Skeletal muscle satellite cell (primary cell): ENCODE results near the gene NRXN2.

Experiments
- H3K27me3 ChIP-seq: 2 replicates; pipeline ENCODE4 v1.7.0; 2013; ENCODE audit warnings: low read length; ENCODE audit not compliant: control insufficient read depth, insufficient read depth
- H3K36me3 ChIP-seq: 2 replicates; pipeline ENCODE4 v1.7.0; 2013; ENCODE audit warnings: mild to moderate bottlenecking, control low read depth, low read length; ENCODE audit not compliant: insufficient read depth
- H3K4me1 ChIP-seq: 2 replicates; pipeline ENCODE4 v1.7.0; 2013; ENCODE audit warnings: low read length; ENCODE audit not compliant: control insufficient read depth, insufficient read depth
- H3K4me2 ChIP-seq: 2 replicates; pipeline ENCODE4 v1.7.0; 2013; ENCODE audit warnings: mild to moderate bottlenecking, low read length
- H3K4me3 ChIP-seq: 2 replicates; pipeline ENCODE4 v1.7.0; 2013; ENCODE audit warnings: low read length
- H3K9ac ChIP-seq: 2 replicates; pipeline ENCODE4 v1.7.0; 2013; ENCODE audit warnings: mild to moderate bottlenecking, low read depth, low read length, moderate library complexity
- H3K9me3 ChIP-seq: replicated peaks from 2 replicates; pipeline ENCODE4 v1.7.0; 2013; ENCODE audit warnings: mild to moderate bottlenecking, control low read depth, low read length

Gene NRXN2

DNA sequence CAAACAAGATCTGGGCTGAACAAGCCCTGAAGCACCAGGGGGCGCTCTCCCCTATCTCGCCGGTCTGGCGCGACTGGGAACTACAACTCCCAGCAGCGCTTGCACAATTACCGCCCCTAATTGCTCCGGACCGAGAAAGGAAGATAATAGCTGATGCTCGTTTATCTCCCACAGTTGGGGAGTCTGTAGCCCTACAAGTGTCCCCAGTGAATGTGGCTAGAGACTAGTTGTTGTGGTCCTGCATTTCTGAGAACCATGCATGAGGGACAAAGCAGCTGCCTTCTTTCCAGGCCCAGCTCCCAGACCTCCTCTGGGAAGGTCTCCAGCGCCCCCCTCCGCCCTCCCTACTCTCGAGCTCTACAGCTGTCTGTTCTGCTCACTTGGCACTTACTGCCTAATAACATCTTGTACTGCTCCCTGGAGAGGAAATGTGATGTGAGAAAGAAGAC, 34.4 kb downstream of the NRXN2 start:
- peak overlapping the region; percentile 71 for H3K4me3 ChIP-seq

DNA sequence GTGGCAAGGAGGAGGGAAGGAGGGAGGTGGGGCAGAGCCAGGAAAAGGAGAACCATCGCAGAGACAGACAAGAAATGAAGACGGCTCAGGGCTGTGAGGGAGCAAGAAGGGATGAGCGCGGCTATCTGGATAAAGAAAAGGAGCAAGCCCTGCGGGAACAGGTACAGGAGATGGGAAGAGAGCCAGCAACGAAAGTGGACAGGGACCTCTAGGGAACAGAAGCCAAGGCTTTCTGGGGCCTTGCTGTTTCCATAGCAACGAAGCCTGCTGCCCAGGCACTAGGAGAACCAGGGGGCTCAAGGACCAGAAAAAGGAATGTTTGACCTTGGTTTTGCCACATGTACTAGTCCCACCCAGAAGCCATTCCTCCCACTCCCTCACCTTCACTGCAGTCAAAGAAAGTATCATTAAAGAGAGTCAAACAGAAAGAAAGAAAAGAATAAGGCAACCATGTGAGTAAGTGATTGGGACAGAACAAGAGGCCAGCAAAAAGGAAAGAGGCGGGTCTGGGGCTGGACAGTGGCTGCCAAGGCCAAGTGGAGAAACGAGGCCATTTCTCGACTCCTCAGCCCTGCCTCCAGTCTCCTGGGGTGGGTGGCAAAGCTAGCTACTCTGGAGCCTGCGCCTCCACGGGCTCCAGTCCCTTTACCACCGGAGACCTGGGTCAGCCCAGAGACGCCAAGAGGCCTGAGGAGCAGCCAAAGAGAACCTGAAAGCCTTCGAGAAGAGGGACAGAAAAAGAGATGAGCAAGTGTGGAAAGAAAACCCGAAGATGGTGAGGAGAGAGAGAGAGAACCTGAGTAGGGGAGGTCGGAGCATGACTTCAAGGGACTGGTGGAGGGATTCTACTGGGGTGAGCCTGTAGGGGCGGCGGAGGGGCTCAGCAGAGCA, 35.1 kb downstream of the NRXN2 start:
- Histone ChIP-seq H3K4me1 (peaks cover 8% of the 10 kb centered on the region), H3K9me3 (no peaks in the 10 kb centered on the region), H3K27me3 (peaks cover 37% of the 10 kb centered on the region), H3K4me3 (no peak overlapping the region), H3K4me2 (peak overlapping the region; percentile 90), H3K36me3 (no peaks in the 10 kb centered on the region), H3K9ac (no peak overlapping the region)

More for the DNA sequence above, 34.4 kb downstream of the NRXN2 start:
- H3K4me2 ChIP-seq = peak overlapping the region; percentile 90
- peak overlapping the region; percentile 48 for H3K9ac ChIP-seq
- H3K27me3 ChIP-seq = peaks cover 39% of the 10 kb centered on the region
- no peaks in the 10 kb centered on the region for H3K9me3 ChIP-seq
- no peaks in the 10 kb centered on the region for H3K36me3 ChIP-seq
- H3K4me1 ChIP-seq = peaks cover 8% of the 10 kb centered on the region

DNA sequence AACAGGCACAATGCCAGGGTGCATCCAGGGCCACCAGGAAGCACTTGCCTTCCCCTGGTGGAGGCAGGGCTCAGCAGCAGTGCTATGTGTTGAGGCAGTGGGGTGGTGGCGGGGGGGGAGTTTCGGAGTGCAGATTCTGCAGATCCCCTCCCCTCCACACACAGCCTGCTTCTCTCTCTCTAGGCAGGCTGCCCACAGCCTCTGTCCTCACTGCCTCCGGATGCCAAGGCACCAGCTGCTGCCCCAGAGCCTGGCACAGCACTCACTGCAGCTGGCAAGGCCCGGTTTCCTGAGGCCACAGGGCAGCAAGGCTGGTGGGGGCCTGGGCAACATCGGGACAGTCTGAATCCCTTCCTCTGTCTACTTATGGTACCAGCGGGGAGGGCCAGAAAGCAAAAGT, 35.8 kb downstream of the NRXN2 start:
- no peaks in the 10 kb centered on the region for H3K36me3 ChIP-seq
- no peak overlapping the region for H3K9ac ChIP-seq
- no peaks in the 10 kb centered on the region for H3K9me3 ChIP-seq

DNA sequence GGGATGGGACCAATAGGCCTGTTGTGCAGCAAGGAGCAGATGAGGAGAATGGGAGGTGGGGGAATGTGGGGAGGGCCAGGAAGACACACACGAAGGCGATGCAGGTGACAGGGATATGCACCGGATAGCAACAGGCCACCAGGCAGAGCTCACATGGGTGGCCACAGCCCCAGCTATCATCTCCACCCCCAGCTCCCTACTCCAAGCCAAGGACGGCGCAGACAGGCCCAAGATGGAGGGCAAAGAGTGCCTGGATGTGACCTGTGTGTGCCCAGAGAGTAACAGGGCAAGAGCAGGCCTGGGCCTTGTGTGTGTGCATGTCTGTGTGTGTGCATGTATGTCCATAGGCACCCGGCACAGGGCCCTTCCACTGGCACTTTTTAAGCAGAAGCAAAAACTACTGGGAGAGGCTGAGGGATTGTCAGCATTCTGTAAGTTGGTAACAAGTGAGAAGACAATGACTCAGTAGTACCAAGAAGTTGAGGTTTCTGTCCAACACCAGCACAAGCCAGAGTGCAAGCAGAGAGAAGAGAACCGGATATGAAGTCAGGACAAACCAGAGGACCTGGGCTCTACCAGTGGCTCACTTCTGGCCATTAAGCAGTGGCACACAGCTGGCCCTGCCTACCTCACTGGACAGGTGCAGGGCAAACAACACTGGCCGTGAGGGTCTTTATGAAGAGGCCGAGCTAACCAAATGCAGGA, 36.4 kb downstream of the NRXN2 start:
- H3K27me3 ChIP-seq = peaks cover 40% of the 10 kb centered on the region
- H3K9me3 ChIP-seq = no peaks in the 10 kb centered on the region
- H3K4me3 ChIP-seq = no peak overlapping the region
- no peak overlapping the region for H3K9ac ChIP-seq
- H3K4me2 ChIP-seq = no peak overlapping the region
- H3K4me1 ChIP-seq = peaks cover 8% of the 10 kb centered on the region
- no peaks in the 10 kb centered on the region for H3K36me3 ChIP-seq

More for the DNA sequence above, 35.8 kb downstream of the NRXN2 start:
- H3K27me3 ChIP-seq = peaks cover 40% of the 10 kb centered on the region
- no peak overlapping the region for H3K4me3 ChIP-seq
- H3K4me2 ChIP-seq = no peak overlapping the region
- H3K4me1 ChIP-seq = peaks cover 8% of the 10 kb centered on the region

DNA sequence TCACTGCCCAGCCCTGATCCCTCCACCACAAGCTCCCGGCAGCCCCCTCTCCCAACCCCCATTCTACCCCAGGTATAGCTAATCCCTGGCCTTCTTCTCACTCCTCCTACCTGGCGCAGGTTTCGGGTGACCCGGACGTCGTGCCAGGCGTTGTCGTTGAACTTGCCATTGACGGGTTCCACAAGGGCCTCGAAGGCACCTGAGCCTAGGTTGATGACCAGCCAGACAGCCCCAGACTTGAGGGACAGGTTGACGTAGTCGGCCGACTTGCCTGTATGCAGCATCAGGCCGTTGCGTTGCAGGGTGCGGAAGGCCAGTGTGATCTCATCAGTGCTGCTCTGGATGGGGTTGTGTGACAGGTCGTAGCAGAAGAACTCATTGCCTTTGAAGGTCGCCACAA, 37.5 kb downstream of the NRXN2 start:
- no peak overlapping the region for H3K4me3 ChIP-seq
- H3K4me1 ChIP-seq = peaks cover 8% of the 10 kb centered on the region
- peaks cover 41% of the 10 kb centered on the region for H3K27me3 ChIP-seq
- no peaks in the 10 kb centered on the region for H3K9me3 ChIP-seq
- H3K4me2 ChIP-seq = no peak overlapping the region
- no peak overlapping the region for H3K9ac ChIP-seq
- no peaks in the 10 kb centered on the region for H3K36me3 ChIP-seq

DNA sequence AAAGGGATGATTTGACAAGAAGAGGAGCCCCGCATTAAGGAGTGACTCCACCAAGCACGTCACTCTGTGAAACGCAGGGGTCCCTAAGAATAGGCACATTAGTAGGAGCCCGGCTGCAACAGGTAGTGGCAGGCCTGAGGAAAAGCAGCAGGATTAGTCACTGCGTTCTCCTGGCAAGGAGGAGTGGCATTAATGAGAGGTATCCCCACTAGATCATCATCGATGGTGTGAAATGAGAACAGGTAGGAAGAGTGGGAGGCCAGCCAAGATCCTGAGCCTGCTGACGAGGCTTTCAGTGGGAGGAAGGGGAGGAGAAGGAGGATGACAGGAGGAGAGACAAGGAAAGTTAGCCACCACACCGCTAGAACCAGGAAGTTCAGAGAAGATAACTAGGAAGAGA, 38.6 kb downstream of the NRXN2 start:
- Histone ChIP-seq H3K36me3 (no peaks in the 10 kb centered on the region), H3K4me1 (peaks cover 8% of the 10 kb centered on the region), H3K9ac (no peak overlapping the region), H3K27me3 (peaks cover 51% of the 10 kb centered on the region), H3K9me3 (no peaks in the 10 kb centered on the region), H3K4me2 (no peak overlapping the region), H3K4me3 (no peak overlapping the region)

DNA sequence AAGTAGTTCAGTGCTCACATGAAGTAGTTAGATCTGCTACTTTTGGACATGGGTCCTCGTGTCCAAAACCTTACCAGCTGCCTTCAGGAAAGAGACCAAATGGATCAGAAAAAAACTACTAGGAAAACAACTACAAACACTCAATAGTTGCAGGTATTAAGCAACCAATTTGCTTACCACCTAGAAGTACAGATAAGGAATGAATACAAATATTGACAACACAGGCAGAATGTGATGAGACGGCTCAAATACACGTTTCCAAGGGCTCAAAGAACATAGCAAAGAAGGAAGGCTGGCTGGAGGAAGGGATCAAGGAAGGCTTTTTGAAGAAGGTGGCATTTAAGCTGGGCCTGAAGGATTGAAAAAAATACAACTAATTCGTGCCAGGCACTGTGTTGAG, 41.8 kb downstream of the NRXN2 start:
- no peaks in the 10 kb centered on the region for H3K36me3 ChIP-seq
- no peak overlapping the region for H3K4me2 ChIP-seq
- no peak overlapping the region for H3K9ac ChIP-seq
- H3K4me3 ChIP-seq = no peak overlapping the region
- H3K9me3 ChIP-seq = no peaks in the 10 kb centered on the region
- peaks cover 73% of the 10 kb centered on the region for H3K27me3 ChIP-seq
- peaks cover 2% of the 10 kb centered on the region for H3K4me1 ChIP-seq

DNA sequence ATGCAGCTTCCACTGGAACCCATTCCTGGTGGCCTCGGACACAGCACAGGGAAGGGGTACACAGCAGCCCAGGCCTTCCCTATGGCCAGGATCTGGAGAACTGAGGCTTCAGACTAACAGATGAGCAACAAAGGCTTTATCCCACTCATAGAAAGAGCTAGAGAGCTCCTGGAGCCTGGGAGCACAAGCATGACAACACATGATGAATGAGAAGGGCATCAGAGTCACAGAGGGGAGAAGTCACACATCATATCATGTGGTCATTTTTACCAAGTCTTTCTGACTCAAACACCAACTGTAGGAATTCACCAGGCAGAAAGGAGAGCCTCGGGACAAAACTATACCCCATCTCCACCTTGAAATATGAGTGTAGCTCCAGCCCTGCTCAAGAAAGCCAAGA, 43.2 kb downstream of the NRXN2 start:
- Histone ChIP-seq H3K4me1 (peaks cover 15% of the 10 kb centered on the region), H3K36me3 (no peaks in the 10 kb centered on the region), H3K9ac (no peak overlapping the region), H3K9me3 (no peaks in the 10 kb centered on the region), H3K27me3 (peaks cover 75% of the 10 kb centered on the region), H3K4me3 (no peak overlapping the region), H3K4me2 (no peak overlapping the region)

DNA sequence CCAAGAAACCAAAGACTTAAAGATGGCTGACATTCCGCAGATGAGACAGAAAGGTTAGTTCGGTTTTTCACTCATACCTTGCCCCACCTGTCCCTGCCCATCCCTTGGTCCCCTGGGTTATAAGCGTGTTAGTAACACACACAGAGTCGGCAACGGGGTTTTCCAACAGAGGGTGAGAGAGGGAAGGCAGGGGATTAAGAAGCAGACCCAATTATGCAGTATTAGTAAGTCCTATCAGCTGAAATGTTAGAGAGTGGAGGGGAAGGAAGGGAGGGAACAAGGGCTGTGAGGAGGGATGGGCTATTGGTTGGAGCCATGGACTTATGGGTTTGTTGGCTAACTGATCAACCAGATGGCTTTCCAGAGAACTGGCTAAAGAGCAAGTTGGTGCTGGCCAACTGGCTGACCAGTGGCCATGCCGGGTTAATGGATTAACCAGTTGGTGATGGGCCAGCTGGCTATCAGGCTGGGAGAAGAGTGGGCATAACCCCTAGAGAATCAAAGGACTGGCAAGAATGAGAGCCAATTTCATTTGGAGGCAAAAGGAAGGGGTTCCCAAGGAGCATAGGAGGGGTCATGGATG, 45.5 kb downstream of the NRXN2 start:
- Histone ChIP-seq H3K4me3 (no peak overlapping the region), H3K4me2 (no peak overlapping the region), H3K36me3 (no peaks in the 10 kb centered on the region), H3K9ac (no peak overlapping the region), H3K9me3 (no peaks in the 10 kb centered on the region), H3K4me1 (peaks cover 17% of the 10 kb centered on the region), H3K27me3 (peaks cover 69% of the 10 kb centered on the region)

DNA sequence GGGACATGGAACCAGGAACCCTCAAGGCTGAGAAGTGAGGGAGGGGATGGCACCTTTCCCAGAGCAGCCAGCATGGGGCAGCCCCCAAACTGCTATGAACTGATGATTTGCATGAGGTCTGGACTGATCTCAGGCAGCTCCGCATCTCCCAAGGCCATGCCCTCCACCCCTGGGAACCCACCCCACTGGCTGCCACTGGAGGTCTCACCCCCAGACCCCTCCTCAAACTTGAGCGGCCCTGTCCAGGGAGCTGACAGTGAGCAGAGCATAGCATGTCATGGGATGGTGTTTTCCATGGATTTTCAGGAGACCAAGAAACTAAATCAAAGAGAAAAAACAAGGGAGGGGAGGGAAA, 46.8 kb downstream of the NRXN2 start:
- H3K27me3 ChIP-seq = peaks cover 69% of the 10 kb centered on the region
- no peak overlapping the region for H3K4me2 ChIP-seq
- no peak overlapping the region for H3K4me3 ChIP-seq
- H3K36me3 ChIP-seq = no peaks in the 10 kb centered on the region
- no peaks in the 10 kb centered on the region for H3K9me3 ChIP-seq
- peaks cover 17% of the 10 kb centered on the region for H3K4me1 ChIP-seq
- H3K9ac ChIP-seq = no peak overlapping the region

DNA sequence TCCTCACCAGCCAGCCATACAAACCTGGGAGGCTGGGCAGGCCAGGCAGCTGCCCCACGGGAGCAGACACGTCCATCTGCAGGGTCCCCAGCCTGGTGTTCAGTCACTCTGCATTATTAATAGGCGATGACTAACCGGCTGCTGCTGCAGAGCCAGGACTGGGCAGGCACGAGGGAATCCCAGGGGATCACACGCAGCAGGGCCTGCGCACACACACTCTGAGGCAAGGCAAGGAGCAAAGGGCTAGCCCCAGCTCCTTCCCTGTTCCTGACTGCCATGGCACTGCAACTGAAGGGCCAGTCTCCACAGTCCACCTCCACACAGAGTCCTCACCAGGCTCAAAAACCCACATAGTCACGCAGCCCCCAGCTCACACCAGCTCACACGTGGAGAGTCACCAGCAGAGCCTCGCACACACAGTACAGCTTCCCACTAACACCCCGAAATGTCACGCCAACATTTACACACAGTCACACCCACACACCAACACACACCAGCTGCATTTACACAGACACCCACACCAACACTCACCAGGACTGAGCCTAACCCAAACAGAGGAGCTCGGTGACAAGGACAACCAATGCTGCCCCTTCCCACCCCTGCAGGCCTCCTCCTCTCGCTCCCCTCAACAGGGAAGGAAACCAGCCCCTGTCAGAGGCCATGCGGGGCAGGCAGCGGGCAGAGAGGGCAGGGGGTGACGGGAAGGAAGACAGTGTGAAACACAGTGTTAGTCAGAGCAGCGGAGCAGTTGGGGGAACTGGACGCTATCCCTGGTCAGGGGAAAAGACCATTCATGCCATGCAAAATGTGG, 47.3 kb downstream of the NRXN2 start:
- H3K36me3 ChIP-seq = no peaks in the 10 kb centered on the region
- H3K4me2 ChIP-seq = peak overlapping the region; percentile 47
- no peaks in the 10 kb centered on the region for H3K9me3 ChIP-seq
- peaks cover 17% of the 10 kb centered on the region for H3K4me1 ChIP-seq
- no peak overlapping the region for H3K9ac ChIP-seq
- H3K4me3 ChIP-seq = peak overlapping the region; percentile 15
- H3K27me3 ChIP-seq = peaks cover 70% of the 10 kb centered on the region
